Neural cell (in vitro differentiated cells): ENCODE data around the gene KYNU.

Experiments
- EZH2 ChIP-seq: fragments of 200-600, 300-800 bp; shearing (Covaris generic), sonication (generic); IDR thresholded peaks from 2 replicates; pipeline ENCODE4 v1.6.1; 2014; ENCODE audit warnings: antibody characterized with exemption, low read length, borderline replicate concordance, mild to moderate bottlenecking; ENCODE audit not compliant: insufficient read depth, poor library complexity, severe bottlenecking
- TF ChIP-seq, protein P1 (sequence below): fragments of 450-650 bp; IDR thresholded peaks from 2 replicates; pipeline ENCODE4 v1.5.1; 2014; ENCODE audit warnings: antibody characterized with exemption, mild to moderate bottlenecking, moderate library complexity; ENCODE audit not compliant: poor library complexity, severe bottlenecking

- TF ChIP-seq, protein P1, sequence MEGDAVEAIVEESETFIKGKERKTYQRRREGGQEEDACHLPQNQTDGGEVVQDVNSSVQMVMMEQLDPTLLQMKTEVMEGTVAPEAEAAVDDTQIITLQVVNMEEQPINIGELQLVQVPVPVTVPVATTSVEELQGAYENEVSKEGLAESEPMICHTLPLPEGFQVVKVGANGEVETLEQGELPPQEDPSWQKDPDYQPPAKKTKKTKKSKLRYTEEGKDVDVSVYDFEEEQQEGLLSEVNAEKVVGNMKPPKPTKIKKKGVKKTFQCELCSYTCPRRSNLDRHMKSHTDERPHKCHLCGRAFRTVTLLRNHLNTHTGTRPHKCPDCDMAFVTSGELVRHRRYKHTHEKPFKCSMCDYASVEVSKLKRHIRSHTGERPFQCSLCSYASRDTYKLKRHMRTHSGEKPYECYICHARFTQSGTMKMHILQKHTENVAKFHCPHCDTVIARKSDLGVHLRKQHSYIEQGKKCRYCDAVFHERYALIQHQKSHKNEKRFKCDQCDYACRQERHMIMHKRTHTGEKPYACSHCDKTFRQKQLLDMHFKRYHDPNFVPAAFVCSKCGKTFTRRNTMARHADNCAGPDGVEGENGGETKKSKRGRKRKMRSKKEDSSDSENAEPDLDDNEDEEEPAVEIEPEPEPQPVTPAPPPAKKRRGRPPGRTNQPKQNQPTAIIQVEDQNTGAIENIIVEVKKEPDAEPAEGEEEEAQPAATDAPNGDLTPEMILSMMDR, result no peak
- no peak for TF ChIP-seq EZH2
Observed at GRCh38 chr2:142961202-142961601, 83.7 kb downstream of the KYNU start.
